GM19351 (cell line): Measurements from ENCODE around the gene PMPCB.

Experiments
- ATAC-seq: cut with Tn5 transposase; IDR thresholded peaks from one replicate; pipeline ENCODE4 v1.9.1; 2021; ENCODE audit warnings: mild to moderate bottlenecking, moderate library complexity; ENCODE audit not compliant: unreplicated experiment

PMPCB gene

DNA sequence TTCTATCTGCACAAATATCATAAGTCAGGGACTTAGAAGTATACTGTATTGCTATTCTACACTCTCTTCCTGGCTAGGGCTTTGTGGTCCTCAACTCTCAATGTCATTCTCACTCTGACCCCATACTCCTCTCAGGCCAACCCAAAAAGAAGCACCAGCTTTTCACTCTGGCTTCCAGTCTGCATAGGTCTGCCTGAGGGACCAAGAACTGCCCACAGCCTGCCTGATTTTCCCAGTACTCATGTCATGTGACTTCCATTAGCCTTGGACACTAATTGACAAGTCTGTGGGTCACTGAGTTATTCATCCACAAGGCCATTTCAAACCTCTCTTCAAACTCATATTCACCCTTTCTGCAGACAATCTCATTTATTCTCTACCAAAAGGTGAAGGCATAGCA, 19.8 kb downstream of the PMPCB start:
- ATAC-seq = no peak

DNA sequence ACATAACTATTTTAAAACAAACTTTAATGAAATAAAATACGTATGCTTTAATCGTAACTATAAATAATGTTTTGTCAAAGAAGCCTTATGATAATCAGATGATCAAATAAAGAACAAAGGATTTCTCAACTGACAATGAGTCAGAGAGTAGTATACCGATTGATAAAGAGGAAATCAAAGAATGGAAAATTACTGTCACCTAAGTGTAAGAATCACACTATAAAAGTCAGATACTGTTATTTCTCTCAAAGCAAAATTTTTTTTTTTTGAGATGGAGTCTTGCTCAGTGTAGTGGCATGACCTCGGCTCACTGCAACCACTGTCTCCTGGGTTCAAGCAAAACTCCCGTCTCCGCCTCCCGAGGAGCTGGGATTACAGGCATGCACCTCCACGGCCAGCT, 28.5 kb downstream of the PMPCB start:
- ATAC-seq = no peak

DNA sequence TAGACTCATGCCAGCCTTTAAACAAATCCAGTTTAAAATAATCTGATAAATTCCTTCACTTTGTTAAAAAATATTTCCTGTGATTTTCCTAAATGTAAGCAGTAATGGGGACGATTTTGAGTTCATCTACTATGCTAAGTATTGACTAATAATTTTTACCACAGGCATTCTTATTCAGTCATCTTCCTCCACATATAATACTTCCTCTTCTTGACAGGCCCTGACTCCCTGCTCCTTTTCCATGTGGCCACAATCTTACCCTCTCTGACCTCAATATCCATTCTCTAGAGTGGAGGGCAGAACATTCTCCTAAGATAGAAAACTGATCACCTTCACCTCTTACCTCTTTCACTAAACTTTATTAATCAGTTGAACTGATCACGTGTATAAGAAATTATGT, 39.5 kb downstream of the PMPCB start:
- ATAC-seq = no peak

DNA sequence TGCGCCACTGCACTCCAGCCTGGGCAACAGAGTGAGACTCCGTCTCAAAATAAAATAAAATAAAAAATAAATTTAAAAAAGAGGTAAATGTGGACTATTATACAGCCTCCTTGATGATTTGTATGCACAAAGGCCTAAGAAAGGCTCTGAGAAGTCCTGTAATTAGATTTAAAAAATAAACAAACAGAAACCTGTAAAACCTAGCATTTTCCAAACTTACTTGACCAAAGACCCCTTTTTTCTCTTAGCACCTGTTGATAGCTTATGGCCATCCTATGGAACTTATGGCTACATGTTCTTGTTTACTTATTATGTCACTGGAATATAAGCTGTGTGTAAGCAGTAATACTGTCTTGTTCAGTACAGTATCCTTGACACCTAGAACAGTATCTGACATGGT, 41.6 kb downstream of the PMPCB start:
- ATAC-seq = no peak

DNA sequence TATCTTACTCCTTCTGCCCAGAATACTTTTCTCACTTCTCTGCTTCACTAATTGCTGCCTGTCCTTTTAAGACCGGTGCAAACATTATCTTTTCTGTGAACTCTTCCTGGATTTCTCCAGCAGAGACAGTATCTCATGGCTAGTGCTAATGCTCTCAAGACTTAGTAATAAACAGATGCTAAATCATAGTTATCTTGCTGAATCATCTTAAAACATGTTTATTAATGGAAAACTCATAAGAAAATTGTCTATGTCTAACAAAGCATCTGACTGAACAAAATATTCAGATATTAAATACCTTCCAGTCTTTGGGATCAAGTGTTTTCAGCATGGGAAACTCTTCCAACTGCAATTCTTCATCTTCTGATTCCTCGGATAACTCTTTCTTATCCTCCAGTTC, 44.2 kb downstream of the PMPCB start:
- no peak for ATAC-seq

DNA sequence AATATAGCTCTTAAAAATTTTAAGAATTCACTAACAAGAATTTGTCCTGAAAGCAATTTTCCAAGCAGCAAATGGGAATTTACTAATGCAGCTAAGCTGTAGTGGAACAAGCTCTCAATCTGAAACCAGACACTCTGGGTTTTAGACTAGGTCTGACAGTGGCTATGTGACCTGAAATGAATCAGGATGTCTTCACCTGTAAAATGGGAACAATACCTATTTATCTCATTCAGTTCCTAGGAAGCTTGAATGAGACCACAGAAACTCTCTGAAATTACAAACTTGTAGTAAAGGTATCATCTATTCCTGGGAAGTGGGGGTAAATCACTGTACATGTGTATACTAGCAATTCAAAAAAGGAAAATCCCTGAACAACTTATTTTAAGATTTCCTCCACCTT, 46.1 kb downstream of the PMPCB start:
- ATAC-seq = no peak

DNA sequence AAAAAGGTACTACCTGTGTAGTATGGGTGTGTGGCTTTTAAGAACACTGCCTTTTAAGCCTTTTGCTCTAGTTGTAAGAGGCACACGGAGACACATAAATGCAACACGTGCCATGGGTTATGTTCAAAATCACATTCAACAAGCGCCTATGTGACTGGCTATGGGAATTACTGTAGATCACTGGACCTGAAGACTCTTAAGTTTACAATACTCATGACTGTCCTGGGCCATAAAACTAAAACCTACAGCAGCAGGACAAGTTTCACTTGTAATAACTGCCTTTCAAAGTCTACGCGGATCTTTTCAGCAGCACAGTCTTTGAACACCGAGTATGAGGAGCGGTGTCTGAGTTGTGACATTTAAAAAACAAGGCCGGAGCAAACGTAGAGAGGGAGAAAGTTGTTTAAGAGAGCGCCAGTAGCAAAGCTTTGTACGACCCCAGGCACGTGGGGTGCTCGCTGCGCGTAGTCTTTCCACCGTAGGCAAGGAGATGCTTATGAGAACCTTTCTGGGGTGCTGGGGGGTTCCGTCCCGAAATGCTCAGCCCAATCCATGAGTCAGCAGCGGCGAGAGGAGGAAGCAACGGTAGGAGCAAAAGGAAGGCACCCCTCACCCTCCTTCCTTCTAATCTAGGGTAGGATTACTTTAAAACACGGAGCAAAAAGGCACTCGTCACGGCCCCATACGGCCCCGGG, 46.7 kb downstream of the PMPCB start:
- peak; percentile 18 for ATAC-seq

DNA sequence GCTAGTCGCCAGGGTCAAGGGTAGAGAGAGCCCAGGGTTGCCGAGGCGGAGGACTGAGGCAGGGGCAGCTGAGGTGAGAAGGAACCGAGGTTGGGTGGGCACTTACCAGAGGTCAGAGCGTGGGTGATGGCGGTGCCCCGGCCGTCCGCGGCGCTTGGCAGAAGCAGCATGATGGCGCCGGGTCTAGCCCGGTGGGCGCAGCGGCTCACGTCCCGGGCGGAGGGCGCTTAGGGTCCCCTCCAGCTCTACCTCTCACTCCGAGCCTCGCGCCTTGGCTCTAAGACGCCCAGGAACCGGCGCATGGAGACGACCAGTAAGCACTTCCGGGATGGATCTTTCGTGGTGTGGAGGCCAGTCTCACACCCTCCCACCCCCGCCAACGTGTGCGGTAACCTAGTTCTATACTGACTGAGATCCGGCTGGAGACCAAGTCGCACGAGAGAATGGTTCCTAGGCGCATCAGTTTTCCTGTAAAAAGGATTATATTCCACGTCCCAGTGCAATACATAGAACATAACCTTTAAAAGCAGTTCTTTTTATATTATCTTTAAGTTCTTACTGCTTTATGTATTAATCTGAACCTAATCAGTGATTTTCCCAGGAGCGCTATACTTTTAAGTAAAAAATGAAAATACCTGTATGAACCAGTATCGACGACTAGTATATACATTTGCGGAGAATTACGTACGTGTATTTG, 47.4 kb downstream of the PMPCB start, which contains the start of gene DNAJC2:
DNAJC2 (minus strand) TSS at position 315 of the 697 bp plus-strand sequence; CDS start at position 170, 145 bp downstream.
- peak; percentile 73 for ATAC-seq

DNA sequence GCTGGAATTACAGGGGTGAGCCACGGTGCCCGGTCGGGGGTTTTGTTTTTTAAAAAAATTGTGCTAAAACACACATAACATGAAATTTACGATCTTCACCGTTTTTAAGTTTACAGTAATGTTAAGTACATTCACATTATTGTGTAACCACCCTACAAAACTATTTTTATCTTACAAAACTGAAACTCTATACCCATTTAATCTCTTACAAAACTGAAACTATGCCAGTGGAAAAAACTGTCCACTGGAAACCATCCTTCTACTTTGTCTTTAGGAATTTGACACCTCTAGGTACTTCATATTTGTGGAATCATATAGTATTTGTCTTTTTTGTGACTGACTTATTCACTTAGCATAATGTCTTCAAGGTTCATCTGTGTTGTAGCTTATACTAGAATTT, 49.2 kb downstream of the PMPCB start:
- ATAC-seq = no peak

DNA sequence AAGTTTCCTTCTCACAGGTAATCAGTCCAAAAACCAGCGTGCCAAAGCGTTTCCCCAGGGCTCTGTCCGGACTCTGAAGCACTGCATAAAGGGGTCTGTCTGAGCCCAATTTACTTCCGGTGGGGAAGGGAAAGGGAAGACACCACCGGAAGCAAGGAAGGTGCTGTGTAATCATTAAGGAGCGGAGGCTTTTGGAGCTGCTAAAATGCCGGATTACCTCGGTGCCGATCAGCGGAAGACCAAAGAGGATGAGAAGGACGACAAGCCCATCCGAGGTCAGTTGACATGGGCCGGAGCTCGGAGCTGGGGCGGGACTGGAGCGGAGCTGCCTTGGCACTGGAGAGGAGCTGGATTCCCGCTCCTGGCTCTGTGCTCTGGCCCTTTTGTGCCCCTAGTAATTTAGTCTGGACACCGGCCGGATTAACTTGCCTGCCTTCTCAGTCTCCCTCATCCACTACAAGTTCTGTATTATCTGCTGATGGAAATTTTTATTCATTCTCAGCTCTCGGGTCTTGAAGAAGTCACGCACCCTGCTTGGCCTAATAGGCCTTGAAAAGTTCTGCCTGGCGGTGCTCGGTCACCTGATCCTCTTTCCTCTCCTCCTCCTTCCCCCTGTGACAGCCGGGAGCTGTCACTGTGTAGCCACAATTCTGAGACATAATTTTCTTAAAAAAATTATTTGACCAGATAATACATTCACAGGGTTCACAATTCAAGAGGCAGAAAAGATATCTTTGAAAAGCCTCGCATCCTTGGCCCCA, 50.5 kb downstream of the PMPCB start, which contains the start of gene PSMC2:
PSMC2 (plus strand) TSS at position 137 of the 761 bp plus-strand sequence; CDS start at position 206, 69 bp downstream.
- ATAC-seq = peak; percentile 66

DNA sequence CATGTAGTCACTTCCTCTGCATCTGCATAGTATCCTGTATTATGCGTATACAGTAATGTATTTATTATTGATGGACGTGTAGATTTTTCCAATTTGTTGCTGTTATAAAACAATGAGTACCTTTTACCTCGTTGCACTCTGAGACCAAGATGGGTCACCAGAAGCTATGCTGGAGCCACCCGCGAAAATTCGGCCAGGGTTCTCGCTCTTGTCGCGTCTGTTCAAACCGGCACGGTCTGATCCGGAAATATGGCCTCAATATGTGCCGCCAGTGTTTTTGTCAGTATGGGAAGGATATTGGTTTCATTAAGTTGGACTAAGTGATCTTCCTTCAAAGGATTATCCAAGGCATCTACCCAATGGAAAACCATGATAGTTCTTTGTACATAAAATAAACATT, 51.2 kb downstream of the PMPCB start:
- ATAC-seq = no peak

DNA sequence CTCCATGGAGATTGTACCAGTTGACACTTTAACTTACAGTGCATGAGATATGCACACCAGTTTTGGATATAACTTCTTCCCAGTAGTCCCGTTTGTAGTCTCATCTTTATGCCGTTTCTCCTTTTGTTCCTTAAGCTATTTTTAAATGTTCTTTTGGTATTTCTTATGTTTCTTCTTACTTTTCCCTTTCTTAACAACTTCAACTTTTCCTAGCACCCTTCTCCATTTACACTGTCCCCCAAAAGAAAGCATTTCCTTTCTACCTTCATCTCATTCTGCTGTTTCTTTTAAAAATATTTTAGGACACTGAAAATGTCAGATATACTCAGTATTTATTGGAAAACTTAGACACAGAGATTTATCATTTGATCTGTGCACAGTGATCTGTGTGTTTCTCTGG, 51.7 kb downstream of the PMPCB start:
- ATAC-seq = no peak

DNA sequence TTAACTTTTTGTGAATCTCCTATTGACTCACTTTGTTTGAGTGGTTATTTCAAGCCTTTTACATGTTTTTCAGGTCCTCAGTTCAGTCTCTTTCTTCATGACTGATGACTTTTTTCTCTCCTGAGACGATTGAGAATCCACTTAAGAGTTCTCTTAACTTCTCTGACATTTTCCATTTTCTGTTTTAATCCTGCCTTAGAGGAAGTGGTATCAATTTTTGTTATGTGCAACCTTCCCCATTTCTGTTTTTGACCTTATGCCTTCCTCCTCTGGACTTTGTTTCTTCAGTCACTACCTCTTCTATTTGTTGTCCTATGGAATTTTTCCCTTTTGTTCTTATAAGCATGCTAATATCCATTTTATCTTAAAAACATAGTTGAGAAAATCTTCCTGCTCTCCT, 52.6 kb downstream of the PMPCB start:
- ATAC-seq = no peak
